Keratinocyte (primary cell): ENCODE measurements around the gene CNEP1R1. TPM values are rescaled to one million over a fixed set of nuclear protein-coding genes. Genes with fewer than 3 reads are reported as not detected.

Experiments
- DNase-seq: peaks from one replicate; pipeline ENCODE4 v3.0.0-alpha.2; 2011; ENCODE audit warnings: low read depth, missing footprints, low spot score
- FAIRE-seq: peaks from 2 replicates; lab custom pipeline; 2011; peaks lifted over from hg19 to GRCh38; lab: Jason Lieb, UNC
- H2AFZ ChIP-seq: 2 replicates; pipeline ENCODE4 v1.6.0; 2012; ENCODE audit warnings: low read length, control low read depth, inconsistent platforms; ENCODE audit not compliant: control insufficient read depth
- H3K27ac ChIP-seq: 2 replicates; pipeline ENCODE4 v1.5.1; 2011; ENCODE audit warnings: low read length; ENCODE audit not compliant: control insufficient read depth, insufficient read depth
- H3K27me3 ChIP-seq: 3 replicates; pipeline ENCODE4 v1.6.0; 2011; ENCODE audit warnings: low read length; ENCODE audit not compliant: control insufficient read depth, insufficient read depth; ENCODE audit errors: extremely low read depth
- H3K36me3 ChIP-seq, 2 experiments: 2 replicates in 1 of 2; 3 replicates in 1 of 2; pipeline ENCODE4 v1.5.1; 2011; ENCODE audit warnings: low read length in 2 of 2, mild to moderate bottlenecking in 1 of 2; ENCODE audit not compliant: control insufficient read depth in 2 of 2, insufficient read depth in 2 of 2; ENCODE audit errors: extremely low read depth in 1 of 2
- H3K4me1 ChIP-seq: 3 replicates; pipeline ENCODE4 v1.5.1; 2011; ENCODE audit warnings: low read length; ENCODE audit not compliant: control insufficient read depth, insufficient read depth; ENCODE audit errors: extremely low read depth
- H3K4me2 ChIP-seq: 3 replicates; pipeline ENCODE4 v1.6.0; 2011; ENCODE audit warnings: low read depth, low read length; ENCODE audit not compliant: control insufficient read depth, insufficient read depth; ENCODE audit errors: extremely low read depth
- H3K4me3 ChIP-seq, 3 experiments: fragments of 200-600 bp in 1 of 3; sonication (generic) in 1 of 3; 2 replicates in 2 of 3; 3 replicates in 1 of 3; pipeline ENCODE4 v1.5.1; 2011 to 2016; ENCODE audit warnings: low read length in 3 of 3, mild to moderate bottlenecking in 3 of 3, control low read depth in 2 of 3, inconsistent platforms in 1 of 3, low read depth in 1 of 3, mixed read lengths in 1 of 3, mixed run types in 1 of 3, moderate library complexity in 1 of 3; ENCODE audit not compliant: control insufficient read depth in 2 of 3, insufficient read depth in 2 of 3; ENCODE audit errors: extremely low read depth in 1 of 3
- H3K79me2 ChIP-seq: 2 replicates; pipeline ENCODE4 v1.6.0; 2012; ENCODE audit warnings: low read length; ENCODE audit not compliant: control insufficient read depth, insufficient read depth
- H3K9ac ChIP-seq: 3 replicates; pipeline ENCODE4 v1.6.0; 2011; ENCODE audit warnings: low read length; ENCODE audit not compliant: control insufficient read depth, insufficient read depth; ENCODE audit errors: extremely low read depth
- H3K9me1 ChIP-seq: 3 replicates; pipeline ENCODE4 v1.6.0; 2011; ENCODE audit warnings: low read length; ENCODE audit not compliant: control insufficient read depth, insufficient read depth; ENCODE audit errors: extremely low read depth
- H3K9me3 ChIP-seq: 2 replicates; pipeline ENCODE4 v1.5.1; 2012; ENCODE audit warnings: low read depth, low read length; ENCODE audit not compliant: control insufficient read depth
- H4K20me1 ChIP-seq: 3 replicates; pipeline ENCODE4 v1.6.0; 2011; ENCODE audit warnings: low read length; ENCODE audit not compliant: control insufficient read depth, insufficient read depth; ENCODE audit errors: extremely low read depth
- CTCF ChIP-seq, 3 experiments: IDR thresholded peaks in 1 of 3; conservative IDR thresholded peaks in 1 of 3; optimal IDR thresholded peaks in 1 of 3; 2 replicates in 2 of 3; 3 replicates in 1 of 3; pipeline versions ENCODE3 to v1.5.1; 2011; ENCODE audit warnings: low read length in 3 of 3, mild to moderate bottlenecking in 3 of 3, moderate library complexity in 2 of 3, control low read depth in 1 of 3, inconsistent platforms in 1 of 3; ENCODE audit not compliant: insufficient read depth in 2 of 3; ENCODE audit errors: extremely low read depth in 1 of 3
- EZH2 ChIP-seq: IDR thresholded peaks from one replicate; pipeline ENCODE4 v1.6.1; 2012; ENCODE audit warnings: inconsistent platforms, mild to moderate bottlenecking, low read length, moderate library complexity
- dilution Hi-C: fragments of 300-500 bp; cut with MboI; formaldehyde crosslinking; loops from one replicate; pipeline ENCODE4 v1.7.0; 2020; ENCODE audit warnings: low sequenced_read_pairs; ENCODE audit not compliant: extremely low pct_ligation_motif_present
- polyA plus RNA-seq, 5 experiments: library from polyadenylated mRNA; depleted of rRNA in 3 of 5; stranded (reverse) in 3 of 5; stranded (forward) in 1 of 5; unstranded in 1 of 5; fragments of >200 nt; gene quantifications; 1 replicate in 1 of 5; 2 replicates in 3 of 5; 3 replicates in 1 of 5; pipeline versions ENCODE4 v1.2.1 to v1.2.3, GENCODE V29; 2011 to 2012; ENCODE audit warnings: missing spikeins in 2 of 5, low read depth in 1 of 5, low replicate concordance in 1 of 5

CNEP1R1 gene
- polyA plus RNA-seq, 1 donor (not counting 4 experiments of a cell fraction or from before 2014, with no cell fraction given): 28.5 TPM

- Histone ChIP-seq H3K9ac (no peak overlapping the region), H3K36me3 (no peaks in the 10 kb centered on the region), H3K27ac (no peak overlapping the region), H3K4me2 (no peak overlapping the region), H4K20me1 (no peaks in the 10 kb centered on the region), H3K4me1 (no peaks in the 10 kb centered on the region), H3K9me1 (no peaks in the 10 kb centered on the region), H3K9me3 (no peaks in the 10 kb centered on the region), H3K27me3 (no peaks in the 10 kb centered on the region), H3K79me2 (no peaks in the 10 kb centered on the region), H2AFZ (no peak overlapping the region), H3K4me3 (no peak overlapping the region)
- TF ChIP-seq EZH2: no peak
- no peak for TF ChIP-seq CTCF (optimal IDR thresholded peaks at IDR 0.05 in 1 of 3, IDR thresholded peaks at IDR 0.05 in 1 of 3, conservative IDR thresholded peaks at IDR 0.05 in 1 of 3; ENCODE audit: extremely low read depth in 1 of 3, insufficient read depth in 2 of 3, low read length in 3 of 3)
- DNase-seq (no peak), FAIRE-seq (no peak)
- dilution Hi-C loops: no loop called here
Observed at GRCh38 chr16:50056226-50056625, 31.2 kb downstream of the CNEP1R1 start.

- Histone ChIP-seq H3K27ac (no peak overlapping the region), H2AFZ (no peak overlapping the region), H4K20me1 (no peaks in the 10 kb centered on the region), H3K9ac (no peak overlapping the region), H3K9me3 (no peaks in the 10 kb centered on the region), H3K4me2 (no peak overlapping the region), H3K4me3 (no peak overlapping the region), H3K4me1 (no peaks in the 10 kb centered on the region), H3K9me1 (no peaks in the 10 kb centered on the region), H3K27me3 (no peaks in the 10 kb centered on the region), H3K79me2 (no peaks in the 10 kb centered on the region), H3K36me3 (no peaks in the 10 kb centered on the region)
- FAIRE-seq (no peak), DNase-seq (no peak)
- no peak for TF ChIP-seq EZH2
- no peak for TF ChIP-seq CTCF (optimal IDR thresholded peaks at IDR 0.05 in 1 of 3, IDR thresholded peaks at IDR 0.05 in 1 of 3, conservative IDR thresholded peaks at IDR 0.05 in 1 of 3; ENCODE audit: extremely low read depth in 1 of 3, insufficient read depth in 2 of 3, low read length in 3 of 3)
- dilution Hi-C loops: no loop called here
Observed at GRCh38 chr16:50058091-50058771, 33.2 kb downstream of the CNEP1R1 start.
